Measurements from ENCODE around the gene COBLL1. TPM values are rescaled to one million over a fixed set of nuclear protein-coding genes. Genes with fewer than 3 reads are reported as not detected.
"Not testable (repeated sequence)": the region's sequence is repeated elsewhere in the genome, so short reads cannot be mapped to it uniquely, and the experiment has no call there.

The COBLL1 gene
- polyA plus RNA-seq, 12 donors = 7.1 to 25.9 (median 9.9) TPM; not detected in 1

- not testable (repeated sequence) for DNase-seq
Measured at GRCh38 chr2:164859906-164860693, 18.5 kb upstream of the COBLL1 start.

GRCh38 chr2:164859251-164859818 lies 17.7 kb upstream of the COBLL1 start:
- no peak for DNase-seq

DNA sequence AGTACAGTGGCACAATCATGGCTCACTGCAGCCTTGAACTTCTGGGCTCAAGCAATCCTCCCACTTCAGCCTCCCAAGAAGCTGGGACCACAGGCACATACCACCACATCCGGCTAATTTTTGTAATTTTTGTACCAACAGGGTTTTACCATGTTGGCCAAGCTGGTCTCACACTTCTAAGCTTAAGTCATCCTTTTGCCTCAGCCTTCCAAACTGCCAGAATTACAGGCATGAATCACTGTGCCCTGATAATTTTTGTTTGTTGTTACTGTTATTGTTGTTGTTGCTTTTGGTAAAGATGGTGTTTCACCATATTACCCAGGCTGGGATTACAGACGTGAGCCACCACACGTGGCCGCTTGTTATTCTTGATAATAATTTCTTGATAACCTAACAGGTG lies 10.5 kb upstream of the COBLL1 start:
- no peak for DNase-seq

- no peak for DNase-seq
Measured at GRCh38 chr2:164850235-164850634, 8.6 kb upstream of the COBLL1 start.

DNA sequence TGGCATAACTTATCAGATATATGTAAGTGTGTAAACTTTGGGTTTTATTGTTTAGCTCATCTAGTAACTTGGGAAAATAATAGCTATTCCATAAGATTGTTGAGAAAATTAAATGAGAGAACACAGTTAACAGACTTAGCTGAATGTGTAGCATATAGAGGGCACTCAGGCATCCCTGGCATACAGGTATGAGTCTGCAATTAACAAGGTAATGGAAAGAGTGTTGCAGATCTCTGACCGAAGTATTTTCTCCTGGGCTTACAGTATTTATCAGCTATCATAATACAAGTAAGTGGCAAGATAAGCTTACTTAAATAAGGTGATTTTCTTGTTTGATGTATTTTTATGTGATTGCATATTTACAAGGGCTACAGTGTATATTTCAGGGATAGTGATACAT lies 7.9 kb upstream of the COBLL1 start:
- no peak for DNase-seq

DNA sequence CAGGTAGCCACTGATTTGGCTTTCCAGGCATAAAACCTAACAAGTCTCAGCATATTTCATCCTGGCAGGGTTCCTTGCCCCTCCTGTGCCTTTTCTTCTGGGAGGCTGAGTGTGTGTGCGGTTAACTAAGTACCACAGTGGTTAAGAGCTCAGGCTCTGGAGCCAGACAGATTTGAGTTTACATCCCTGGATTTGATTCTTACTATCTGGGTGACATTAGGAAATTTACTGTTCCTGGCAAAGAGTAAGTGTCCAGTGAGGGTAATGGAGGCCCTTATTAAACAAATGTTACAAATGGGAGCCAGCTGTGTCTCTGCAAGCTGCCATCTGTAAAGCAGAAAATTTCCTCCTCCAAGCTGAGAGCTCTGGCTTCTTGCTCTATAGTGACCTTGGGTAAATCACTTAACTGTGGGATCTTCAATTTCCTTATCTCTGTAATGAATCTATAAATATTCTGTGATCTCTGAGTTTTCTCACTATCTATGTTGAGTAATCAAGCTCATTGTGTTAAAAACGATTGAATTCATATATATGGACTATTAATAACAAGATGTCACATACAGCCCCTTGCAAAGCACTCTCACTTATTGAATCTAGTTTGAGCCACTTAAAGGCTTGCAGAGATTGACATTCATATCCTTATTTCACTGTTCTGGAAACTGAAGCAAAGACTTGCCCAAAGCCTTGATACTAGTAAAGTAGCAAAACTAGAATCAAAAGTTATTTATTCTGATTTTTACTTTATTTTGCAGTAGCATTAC lies 6.5 kb upstream of the COBLL1 start:
- no peak for DNase-seq

- no peak for DNase-seq
Measured at GRCh38 chr2:164847291-164847690, 5.7 kb upstream of the COBLL1 start.

DNA sequence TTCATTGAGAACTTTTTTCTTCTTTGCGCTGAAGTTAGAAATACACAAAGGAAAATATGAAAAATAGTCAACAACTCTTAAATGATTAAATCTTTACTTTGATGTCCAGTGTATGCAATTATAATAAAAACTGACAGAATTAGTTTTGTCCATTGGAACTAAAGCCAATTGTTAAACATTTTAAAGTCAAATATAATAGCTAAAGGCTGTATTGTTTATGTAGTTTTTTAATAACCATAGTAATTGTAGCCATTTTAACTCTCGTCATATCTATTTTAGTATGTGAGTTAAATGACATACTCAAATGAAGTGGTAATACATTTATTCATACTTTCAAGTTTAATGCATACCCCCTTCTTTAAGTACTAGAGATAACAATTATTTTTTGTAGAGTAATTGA lies 4.7 kb upstream of the COBLL1 start:
- no peak for DNase-seq

- DNase-seq = no peak
Measured at GRCh38 chr2:164843346-164843911, 1.8 kb upstream of the COBLL1 start.

DNA sequence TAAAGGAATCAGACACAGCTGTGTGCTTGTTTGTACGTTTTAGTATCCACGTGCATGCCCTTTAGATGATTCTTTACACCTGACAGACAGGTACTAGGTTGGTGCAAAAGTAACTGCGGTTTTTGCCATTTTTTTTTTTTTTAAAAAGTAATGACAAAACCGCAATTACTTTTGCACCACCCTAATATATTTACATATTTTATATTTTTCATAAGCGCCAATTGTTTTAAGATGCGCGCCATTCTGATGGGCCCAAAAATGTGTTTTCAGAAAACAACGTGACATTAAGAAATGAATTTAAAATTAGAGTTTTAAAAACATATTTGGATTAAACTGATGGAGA lies 972 bp upstream of the COBLL1 start:
- DNase-seq = no peak

DNA sequence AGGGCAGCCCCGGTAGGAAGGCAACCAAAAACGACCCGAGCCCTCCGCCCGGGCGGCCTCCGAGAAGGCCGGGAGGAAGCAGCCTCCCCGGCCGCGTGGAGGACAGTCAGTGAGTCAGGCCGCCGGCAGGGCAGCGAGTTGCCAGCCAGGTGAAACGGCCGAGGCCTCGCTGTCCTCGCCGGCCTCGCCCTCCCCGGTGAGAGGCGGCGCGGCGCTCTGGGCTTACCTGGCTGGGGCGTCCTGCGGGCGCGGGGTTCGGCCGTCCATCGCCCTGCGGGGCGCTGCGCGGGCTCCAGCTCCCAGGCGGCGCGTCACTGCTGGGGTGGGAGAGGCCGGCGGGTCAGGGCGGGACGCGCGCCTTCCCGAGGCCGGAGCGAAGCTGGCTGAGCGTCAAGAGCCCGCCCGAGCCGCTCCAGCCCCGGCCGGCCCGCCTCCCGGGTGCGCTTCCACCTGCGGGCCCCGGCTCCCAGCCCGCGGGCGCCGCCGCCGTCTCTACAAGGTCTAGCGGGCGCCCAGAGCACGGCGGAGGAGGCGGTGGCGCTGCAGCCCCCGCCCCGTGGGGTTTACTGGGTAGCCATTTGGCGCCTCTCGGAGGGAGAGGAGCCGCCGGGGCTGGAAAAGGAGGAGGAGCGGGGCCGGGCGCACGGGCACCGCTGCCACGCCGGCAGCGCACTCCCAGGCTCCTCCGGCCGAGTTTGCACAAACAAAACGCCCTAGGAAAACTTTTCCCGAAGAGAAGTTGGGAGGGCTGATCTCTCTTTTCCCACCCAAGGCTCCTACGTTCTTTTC lies 499 bp downstream of the COBLL1 start:
- peak; percentile 41 for DNase-seq

- peak; percentile 30 for DNase-seq
Measured at GRCh38 chr2:164840458-164840929, 1.1 kb downstream of the COBLL1 start.

GRCh38 chr2:164839914-164840457 lies 1.6 kb downstream of the COBLL1 start:
- DNase-seq = peak; percentile 53

DNA sequence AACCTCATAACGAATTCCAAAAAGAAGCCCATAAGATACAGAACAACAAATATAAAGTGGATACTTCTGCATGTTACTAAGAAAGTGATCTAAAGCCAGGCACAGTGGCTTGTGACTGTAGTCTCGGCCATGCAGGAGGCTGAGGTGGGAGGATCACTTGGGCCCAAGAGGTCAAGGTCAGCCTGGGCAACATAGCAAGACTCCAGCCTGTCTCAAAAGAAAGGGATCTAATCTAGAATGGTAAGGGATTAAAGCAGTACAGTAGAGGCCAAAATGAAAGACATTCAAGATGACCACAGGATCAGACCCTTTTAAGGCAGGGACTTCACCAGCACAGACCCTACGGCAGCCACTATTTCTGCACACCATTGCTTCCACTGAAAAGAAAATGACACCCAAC lies 3.8 kb downstream of the COBLL1 start:
- DNase-seq = no peak

DNA sequence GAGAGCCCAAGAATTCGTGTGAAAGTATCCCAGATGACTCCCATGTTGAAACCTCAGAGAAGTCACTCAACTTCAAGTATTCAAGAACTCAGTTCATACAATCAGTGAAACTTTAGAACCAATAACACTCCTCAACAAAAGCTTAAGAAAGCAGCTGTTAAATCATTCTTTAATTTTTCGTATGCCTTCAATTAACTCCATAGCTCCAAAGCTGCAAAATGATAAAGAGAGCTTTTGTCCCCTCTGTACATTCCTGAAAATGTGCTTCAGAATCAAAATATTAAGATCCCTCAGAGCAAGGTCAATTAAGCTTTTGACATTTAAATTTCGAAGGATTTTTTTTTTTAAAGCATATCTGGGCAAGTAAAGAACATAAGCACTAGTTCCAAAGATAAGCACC lies 4.7 kb downstream of the COBLL1 start:
- no peak for DNase-seq

GRCh38 chr2:164835302-164835701 lies 6.3 kb downstream of the COBLL1 start:
- DNase-seq = no peak

- DNase-seq = no peak
Measured at GRCh38 chr2:164831887-164832286, 9.7 kb downstream of the COBLL1 start.

DNA sequence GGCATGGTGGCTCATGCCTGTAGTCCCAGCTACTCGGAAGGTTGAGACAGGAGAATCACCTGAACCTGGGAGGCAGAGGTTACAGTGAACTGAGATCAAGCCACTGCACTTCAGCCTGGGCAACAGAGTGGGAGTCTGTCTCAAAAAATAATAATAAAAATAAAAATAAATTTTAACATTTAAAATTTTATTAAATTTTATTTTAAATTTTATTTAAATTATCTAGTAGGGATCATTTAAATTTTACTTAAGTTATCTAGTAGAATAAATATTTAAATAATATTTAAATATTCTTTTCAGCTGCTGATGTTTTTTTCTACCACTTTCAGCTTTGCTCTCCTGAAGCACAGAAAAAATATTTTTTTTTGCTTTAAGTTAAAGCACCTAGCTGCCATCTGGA lies 10.4 kb downstream of the COBLL1 start:
- no peak for DNase-seq

GRCh38 chr2:164826293-164827243 lies 15.1 kb downstream of the COBLL1 start:
- no peak for DNase-seq

DNA sequence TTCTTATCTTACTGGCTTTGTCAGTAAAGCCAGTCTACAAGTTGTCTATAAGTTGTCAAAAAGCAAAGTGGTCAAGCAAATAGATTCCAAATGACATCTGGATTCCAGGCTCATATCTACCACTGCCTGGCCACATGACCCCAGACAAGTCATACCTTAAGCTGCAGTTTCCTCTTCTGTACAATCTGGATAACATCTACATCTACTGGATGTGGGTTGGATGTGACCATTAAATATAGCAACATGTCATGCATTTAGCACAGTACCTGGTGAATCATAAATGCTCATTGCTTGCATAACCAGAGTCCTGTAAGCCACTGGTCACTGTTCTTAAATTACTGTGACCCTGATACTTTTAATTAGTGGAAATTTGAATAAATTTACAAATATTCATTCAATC lies 16.8 kb downstream of the COBLL1 start:
- no peak for DNase-seq
